ENCODE measurements around the gene IFI16.

GRCh38 chr1:159091180-159091560 is 81.5 kb downstream of the IFI16 start:
- TF ChIP-seq EZH2phosphoT487 (IDR thresholded peaks at IDR 0.05; ENCODE audit: borderline replicate concordance, low read depth, low read length) (no peak), CTCF (conservative IDR thresholded peaks at IDR 0.05; ENCODE audit: low read length) (no peak)

Data from OCI-LY7 (cell line).